GM18858 (cell line): ENCODE measurements around the gene NRP1.
"Not testable (repeated sequence)": the region's sequence is repeated elsewhere in the genome, so short reads cannot be mapped to it uniquely, and the experiment has no call there.

Source experiments
- ATAC-seq: cut with Tn5 transposase; IDR thresholded peaks from one replicate; pipeline ENCODE4 v1.9.1; 2021; ENCODE audit not compliant: unreplicated experiment

Gene NRP1

GRCh38 chr10:33154590-33154989 is 179.9 kb downstream of the NRP1 start:
- no peak for ATAC-seq

- ATAC-seq, result no peak
These were observed 180.5 kb downstream of the NRP1 start for GRCh38 chr10:33153968-33154327.

GRCh38 chr10:33153251-33153967 is 181.1 kb downstream of the NRP1 start:
- no peak for ATAC-seq

- ATAC-seq, result no peak
These were observed 181.7 kb downstream of the NRP1 start for GRCh38 chr10:33152750-33153149.

- ATAC-seq, result no peak
These were observed 182.3 kb downstream of the NRP1 start for GRCh38 chr10:33152146-33152545.

- no peak for ATAC-seq
These were observed 183.1 kb downstream of the NRP1 start for GRCh38 chr10:33151344-33151864.

- no peak for ATAC-seq
These were observed 183.6 kb downstream of the NRP1 start for GRCh38 chr10:33150889-33151288.

- no peak for ATAC-seq
These were observed 184.3 kb downstream of the NRP1 start for GRCh38 chr10:33150146-33150545.

- no peak for ATAC-seq
These were observed 187.5 kb downstream of the NRP1 start for GRCh38 chr10:33147013-33147310.

- no peak for ATAC-seq
These were observed 188.1 kb downstream of the NRP1 start for GRCh38 chr10:33146189-33147012.

- no peak for ATAC-seq
These were observed 188.8 kb downstream of the NRP1 start for GRCh38 chr10:33145451-33146188.

- no peak for ATAC-seq
These were observed 191.2 kb downstream of the NRP1 start for GRCh38 chr10:33143160-33143728.

- ATAC-seq, result no peak
These were observed 192.2 kb downstream of the NRP1 start for GRCh38 chr10:33142295-33142694.

- no peak for ATAC-seq
These were observed 193.2 kb downstream of the NRP1 start for GRCh38 chr10:33141251-33141650.

GRCh38 chr10:33139181-33139646 is 195.3 kb downstream of the NRP1 start:
- no peak for ATAC-seq

GRCh38 chr10:33138686-33139085 is 195.8 kb downstream of the NRP1 start:
- ATAC-seq, result not testable (repeated sequence)

GRCh38 chr10:33137356-33138005 is 197.0 kb downstream of the NRP1 start:
- no peak for ATAC-seq

- ATAC-seq, result no peak
These were observed 197.7 kb downstream of the NRP1 start for GRCh38 chr10:33136781-33137180.

GRCh38 chr10:33136271-33136670 is 198.2 kb downstream of the NRP1 start:
- peak; percentile 34 for ATAC-seq

- peak; percentile 79 for ATAC-seq
These were observed 200.3 kb downstream of the NRP1 start for GRCh38 chr10:33134011-33134751.
